SK-N-SH treated with all-trans-retinoic acid at 6 μM for 48 hours (cell line): ENCODE measurements around the gene DEPDC4.

Experiments
- ATAC-seq: fragments of 200-7000 bp; cut with Tn5 transposase; 3 replicates; pipeline ENCODE4 v1.9.1; 2020; ENCODE audit warnings: mild to moderate bottlenecking, moderate library complexity
- ARNTL ChIP-seq: fragments of 450-650 bp; formaldehyde crosslinking; IDR thresholded peaks from 2 replicates; pipeline ENCODE4 v1.5.0; 2020; ENCODE audit warnings: low read depth, mild to moderate bottlenecking, moderate library complexity, borderline replicate concordance
- BACH2 ChIP-seq: fragments of 250-450 bp; sonication (Bioruptor Pico); IDR thresholded peaks from 2 replicates; pipeline ENCODE4 v1.9.0; 2021; ENCODE audit warnings: mild to moderate bottlenecking, borderline replicate concordance
- CREB5 ChIP-seq: fragments of 250-450 bp; sonication (Bioruptor Pico); IDR thresholded peaks from 2 replicates; pipeline ENCODE4 v1.5.1; 2020; ENCODE audit warnings: low read depth, mild to moderate bottlenecking, moderate library complexity
- CSDC2 ChIP-seq: fragments of 250-450 bp; sonication (Bioruptor Pico); IDR thresholded peaks from 2 replicates; pipeline ENCODE4 v1.5.0; 2020; ENCODE audit warnings: mild to moderate bottlenecking, moderate library complexity
- CSRNP3 ChIP-seq: fragments of 250-450 bp; sonication (Bioruptor Pico); IDR thresholded peaks from 2 replicates; pipeline ENCODE4 v1.5.1; 2021; ENCODE audit warnings: mild to moderate bottlenecking, moderate library complexity
- ESRRG ChIP-seq: fragments of 250-450 bp; sonication (Bioruptor Pico); IDR thresholded peaks from 2 replicates; pipeline ENCODE4 v1.6.1; 2021; ENCODE audit warnings: mild to moderate bottlenecking
- GLIS3 ChIP-seq: fragments of 250-450 bp; sonication (Bioruptor Pico); IDR thresholded peaks from 2 replicates; pipeline ENCODE4 v1.5.0; 2020; ENCODE audit warnings: mild to moderate bottlenecking, moderate library complexity
- ISL1 ChIP-seq: fragments of 250-450 bp; sonication (Bioruptor Pico); IDR thresholded peaks from 2 replicates; pipeline ENCODE4 v2.1.2; 2022; ENCODE audit warnings: mild to moderate bottlenecking, moderate library complexity
- OSR1 ChIP-seq: fragments of 250-450 bp; sonication (Bioruptor Pico); IDR thresholded peaks from 2 replicates; pipeline ENCODE4 v1.8.0; 2022; ENCODE audit warnings: moderate library complexity, mild to moderate bottlenecking, inconsistent platforms
- PATZ1 ChIP-seq: fragments of 250-450 bp; sonication (Bioruptor Pico); IDR thresholded peaks from 2 replicates; pipeline ENCODE4 v1.8.0; 2020; ENCODE audit warnings: mild to moderate bottlenecking, moderate library complexity, borderline replicate concordance
- PPARA ChIP-seq: fragments of 250-450 bp; sonication (Bioruptor Pico); IDR thresholded peaks from 2 replicates; pipeline ENCODE4 v1.5.0; 2020; ENCODE audit warnings: mild to moderate bottlenecking, borderline replicate concordance
- RARB ChIP-seq: fragments of 250-450 bp; sonication (Bioruptor Pico); IDR thresholded peaks from 2 replicates; pipeline ENCODE4 v1.8.0; 2021; ENCODE audit warnings: mild to moderate bottlenecking, moderate library complexity
- SNAI2 ChIP-seq: fragments of 250-450 bp; sonication (Bioruptor Pico); IDR thresholded peaks from 2 replicates; pipeline ENCODE4 v1.5.0; 2020; ENCODE audit warnings: mild to moderate bottlenecking, moderate library complexity
- TCF4 ChIP-seq: fragments of 250-450 bp; sonication (Bioruptor Pico); IDR thresholded peaks from 2 replicates; pipeline ENCODE4 v1.8.0; 2021; ENCODE audit warnings: mild to moderate bottlenecking, moderate library complexity, borderline replicate concordance
- TSHZ2 ChIP-seq: fragments of 250-450 bp; sonication (Bioruptor Pico); IDR thresholded peaks from 2 replicates; pipeline ENCODE4 v1.5.0; 2020; ENCODE audit warnings: mild to moderate bottlenecking, moderate library complexity
- ZC3H10 ChIP-seq: fragments of 250-450 bp; sonication (Bioruptor Pico); IDR thresholded peaks from 2 replicates; pipeline ENCODE4 v1.5.1; 2021; ENCODE audit warnings: mild to moderate bottlenecking, moderate library complexity
- ZFP3 ChIP-seq: fragments of 250-450 bp; sonication (Bioruptor Pico); IDR thresholded peaks from 2 replicates; pipeline ENCODE4 v1.5.0; 2020; ENCODE audit warnings: mild to moderate bottlenecking, moderate library complexity
- ZNF565 ChIP-seq: fragments of 450-650 bp; formaldehyde crosslinking; conservative IDR thresholded peaks from 2 replicates; pipeline ENCODE4 v1.5.0; 2020; ENCODE audit warnings: low read depth, mild to moderate bottlenecking, moderate library complexity
- ZNF70 ChIP-seq: fragments of 450-650 bp; formaldehyde crosslinking; IDR thresholded peaks from 2 replicates; pipeline ENCODE4 v1.5.0; 2020; ENCODE audit warnings: mild to moderate bottlenecking, moderate library complexity
- ZNF8 ChIP-seq: fragments of 450-650 bp; formaldehyde crosslinking; IDR thresholded peaks from 2 replicates; pipeline ENCODE4 v1.5.0; 2020; ENCODE audit warnings: mild to moderate bottlenecking, moderate library complexity
- TF ChIP-seq, protein P1 (sequence below): fragments of 250-450 bp; sonication (Bioruptor Pico); IDR thresholded peaks from 2 replicates; pipeline ENCODE4 v1.8.0; 2021; ENCODE audit warnings: low read depth, mild to moderate bottlenecking, moderate library complexity, borderline replicate concordance

DEPDC4 gene

GRCh38 chr12:100279607-100280244 lies 12.8 kb upstream of the DEPDC4 start:
- no peak for TF ChIP-seq ESRRG
- no peak for TF ChIP-seq PATZ1 (CRISPR knock-in tag)
- TF ChIP-seq, protein P1, sequence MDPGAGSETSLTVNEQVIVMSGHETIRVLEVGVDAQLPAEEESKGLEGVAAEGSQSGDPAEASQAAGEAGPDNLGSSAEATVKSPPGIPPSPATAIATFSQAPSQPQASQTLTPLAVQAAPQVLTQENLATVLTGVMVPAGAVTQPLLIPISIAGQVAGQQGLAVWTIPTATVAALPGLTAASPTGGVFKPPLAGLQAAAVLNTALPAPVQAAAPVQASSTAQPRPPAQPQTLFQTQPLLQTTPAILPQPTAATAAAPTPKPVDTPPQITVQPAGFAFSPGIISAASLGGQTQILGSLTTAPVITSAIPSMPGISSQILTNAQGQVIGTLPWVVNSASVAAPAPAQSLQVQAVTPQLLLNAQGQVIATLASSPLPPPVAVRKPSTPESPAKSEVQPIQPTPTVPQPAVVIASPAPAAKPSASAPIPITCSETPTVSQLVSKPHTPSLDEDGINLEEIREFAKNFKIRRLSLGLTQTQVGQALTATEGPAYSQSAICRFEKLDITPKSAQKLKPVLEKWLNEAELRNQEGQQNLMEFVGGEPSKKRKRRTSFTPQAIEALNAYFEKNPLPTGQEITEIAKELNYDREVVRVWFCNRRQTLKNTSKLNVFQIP (CRISPR knock-in tag) = no peak
- TF ChIP-seq ZC3H10 (CRISPR knock-in tag) = no peak
- no peak for TF ChIP-seq RARB (CRISPR knock-in tag)
- no peak for TF ChIP-seq BACH2 (CRISPR knock-in tag)
- no peak for TF ChIP-seq TCF4 (CRISPR knock-in tag)
- TF ChIP-seq ZNF565 (CRISPR knock-in tag) = no peak
- TF ChIP-seq SNAI2 (CRISPR knock-in tag) = no peak
- TF ChIP-seq CREB5 = no peak
- TF ChIP-seq ISL1 (CRISPR knock-in tag) = no peak
- TF ChIP-seq ZNF8 (CRISPR knock-in tag) = no peak
- no peak for TF ChIP-seq PPARA (CRISPR knock-in tag)
- no peak for TF ChIP-seq ZNF70
- ATAC-seq = no peak

DNA sequence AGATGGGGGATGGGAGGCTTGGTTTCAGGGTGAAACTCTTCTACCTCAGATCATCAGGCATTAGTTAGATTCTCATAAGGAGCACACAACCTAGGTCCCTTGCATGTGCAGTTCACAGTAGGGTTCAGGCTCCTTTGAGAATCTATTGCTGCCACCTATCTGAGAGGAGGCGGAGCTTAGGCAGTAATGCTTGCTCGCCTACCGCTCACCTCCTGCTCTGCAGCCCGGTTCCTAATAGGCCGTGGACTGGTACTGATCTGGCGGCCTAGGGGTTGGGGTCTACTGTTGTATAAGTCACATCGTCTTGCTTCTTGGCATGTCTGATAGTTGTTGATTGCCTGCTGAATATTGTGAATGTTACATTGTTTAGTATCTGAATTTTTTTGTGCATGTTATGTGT lies 12.3 kb upstream of the DEPDC4 start:
- TF ChIP-seq GLIS3 (no peak), ZNF565 (CRISPR knock-in tag) (no peak), TSHZ2 (CRISPR knock-in tag) (no peak), BACH2 (CRISPR knock-in tag) (no peak), ISL1 (CRISPR knock-in tag) (no peak), CSDC2 (CRISPR knock-in tag) (no peak), PPARA (CRISPR knock-in tag) (no peak)
- ATAC-seq = no peak

GRCh38 chr12:100274291-100274690 lies 7.4 kb upstream of the DEPDC4 start:
- no peak for ATAC-seq
- TF ChIP-seq CREB5 (no peak), PPARA (CRISPR knock-in tag) (no peak), ZNF70 (no peak), GLIS3 (no peak), RARB (CRISPR knock-in tag) (no peak), BACH2 (CRISPR knock-in tag) (no peak), ZFP3 (CRISPR knock-in tag) (no peak), PATZ1 (CRISPR knock-in tag) (no peak), ESRRG (no peak), CSRNP3 (CRISPR knock-in tag) (no peak), ARNTL (no peak), SNAI2 (CRISPR knock-in tag) (no peak), OSR1 (CRISPR knock-in tag) (no peak)
- TF ChIP-seq, protein P1 (CRISPR knock-in tag) = no peak
